ENCODE measurements around the gene RPAP2. TPM values are rescaled to one million over a fixed set of nuclear protein-coding genes. Genes with fewer than 3 reads are reported as not detected.

The RPAP2 gene
- polyA plus RNA-seq, 2 of the 4 experiments (the other 2 are of a cell fraction), result 5.8 to 18.5 TPM

DNA sequence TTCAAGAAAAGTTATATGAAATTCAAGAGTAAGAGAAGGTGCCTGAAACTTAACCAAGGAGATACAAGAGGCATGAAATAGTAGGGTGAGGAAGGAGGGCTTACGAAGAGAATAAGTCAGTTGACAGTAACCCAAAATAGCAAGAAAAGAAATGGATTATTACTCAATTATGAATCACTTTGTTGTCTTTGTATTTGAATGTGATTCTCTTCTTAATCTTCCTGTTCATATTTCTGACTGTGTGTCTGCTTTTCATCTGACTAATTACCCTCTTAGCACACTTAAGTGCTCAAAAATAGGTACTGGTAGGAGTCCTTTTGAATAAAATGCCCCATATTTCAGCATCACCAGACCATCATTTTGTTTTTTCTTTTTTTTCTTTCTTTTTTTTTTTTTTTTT is 39.5 kb upstream of the RPAP2 start:
- no peak for ATAC-seq

DNA sequence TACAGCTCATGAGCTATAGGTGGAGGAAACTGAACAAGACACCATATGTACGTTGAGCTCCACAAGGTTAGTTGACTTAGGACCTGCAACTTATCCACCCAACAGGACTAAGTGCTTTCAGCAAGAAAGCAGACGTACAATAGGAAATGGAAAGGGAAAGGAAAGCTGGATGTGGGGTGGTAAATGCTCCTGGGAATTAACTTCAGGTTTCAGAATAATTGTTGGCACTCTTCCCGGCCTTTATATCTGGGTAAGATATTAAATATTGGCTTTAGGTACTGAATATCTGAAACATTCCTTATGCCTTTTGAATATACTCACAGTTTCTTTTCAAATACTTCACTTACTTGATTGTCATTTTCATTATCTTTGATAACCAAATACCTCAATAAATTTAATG is 36.3 kb upstream of the RPAP2 start:
- POLR2A ChIA-PET, result no interaction called here

More for the DNA sequence above, 39.5 kb upstream of the RPAP2 start:
- no peak overlapping the region for H3K4me2 ChIP-seq
- no peak overlapping the region for H3K27ac ChIP-seq
- DNase-seq (ENCODE audit: low read depth in 1 of 2, low spot score in 1 of 2), result no peak
- CTCF ChIA-PET, result no interaction called here
- TF ChIP-seq MAFK (IDR thresholded peaks at IDR 0.05; ENCODE audit: partially characterized antibody) (no peak), HEYL (CRISPR knock-in tag; IDR thresholded peaks at IDR 0.05) (no peak), FOXS1 (CRISPR knock-in tag; IDR thresholded peaks at IDR 0.05) (no peak), CBX8 (IDR thresholded peaks at IDR 0.05) (no peak)
- TF ChIP-seq, protein P1, sequence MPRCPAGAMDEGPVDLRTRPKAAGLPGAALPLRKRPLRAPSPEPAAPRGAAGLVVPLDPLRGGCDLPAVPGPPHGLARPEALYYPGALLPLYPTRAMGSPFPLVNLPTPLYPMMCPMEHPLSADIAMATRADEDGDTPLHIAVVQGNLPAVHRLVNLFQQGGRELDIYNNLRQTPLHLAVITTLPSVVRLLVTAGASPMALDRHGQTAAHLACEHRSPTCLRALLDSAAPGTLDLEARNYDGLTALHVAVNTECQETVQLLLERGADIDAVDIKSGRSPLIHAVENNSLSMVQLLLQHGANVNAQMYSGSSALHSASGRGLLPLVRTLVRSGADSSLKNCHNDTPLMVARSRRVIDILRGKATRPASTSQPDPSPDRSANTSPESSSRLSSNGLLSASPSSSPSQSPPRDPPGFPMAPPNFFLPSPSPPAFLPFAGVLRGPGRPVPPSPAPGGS (IDR thresholded peaks at IDR 0.05), result no peak
- TF ChIP-seq, protein P2, sequence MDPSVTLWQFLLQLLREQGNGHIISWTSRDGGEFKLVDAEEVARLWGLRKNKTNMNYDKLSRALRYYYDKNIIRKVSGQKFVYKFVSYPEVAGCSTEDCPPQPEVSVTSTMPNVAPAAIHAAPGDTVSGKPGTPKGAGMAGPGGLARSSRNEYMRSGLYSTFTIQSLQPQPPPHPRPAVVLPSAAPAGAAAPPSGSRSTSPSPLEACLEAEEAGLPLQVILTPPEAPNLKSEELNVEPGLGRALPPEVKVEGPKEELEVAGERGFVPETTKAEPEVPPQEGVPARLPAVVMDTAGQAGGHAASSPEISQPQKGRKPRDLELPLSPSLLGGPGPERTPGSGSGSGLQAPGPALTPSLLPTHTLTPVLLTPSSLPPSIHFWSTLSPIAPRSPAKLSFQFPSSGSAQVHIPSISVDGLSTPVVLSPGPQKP (IDR thresholded peaks at IDR 0.05; ENCODE audit: low read depth, low read length), result no peak
- H3K4me3 ChIP-seq, result no peak overlapping the region
- H3K4me1 ChIP-seq, result no peaks in the 10 kb centered on the region
- H3K9me3 ChIP-seq, result no peaks in the 10 kb centered on the region
- WGBS (ENCODE audit: missing lambda C conversion rate), result 91% methylated on average over 1 of the region's 1 CpG
- POLR2A ChIA-PET, result no interaction called here
- no peak for FAIRE-seq

DNA sequence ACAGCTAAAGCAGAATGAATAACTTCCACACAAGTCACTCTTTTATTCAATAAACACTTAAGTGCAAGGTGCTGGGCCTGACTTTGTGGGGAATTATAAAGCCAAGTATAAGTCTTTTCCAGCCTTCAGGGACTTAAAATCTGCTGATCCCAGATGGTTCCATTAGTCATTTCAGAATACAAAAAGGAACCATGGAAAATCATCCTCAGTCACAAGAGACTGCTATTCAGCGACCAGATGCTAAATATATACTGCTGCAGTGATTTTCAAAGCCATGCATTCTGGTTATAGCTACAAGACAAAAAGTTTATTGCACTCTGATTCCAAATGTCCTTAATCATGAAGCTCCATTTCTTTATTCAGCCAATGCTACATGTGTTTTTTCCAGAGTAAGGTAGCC is 25.8 kb upstream of the RPAP2 start:
- FAIRE-seq, result no peak
- no peak for ATAC-seq
- Histone ChIP-seq H3K4me2 (no peak overlapping the region), H3K9me3 (no peaks in the 10 kb centered on the region), H3K4me1 (no peaks in the 10 kb centered on the region), H3K4me3 (no peak overlapping the region), H3K27ac (no peak overlapping the region)
- DNase-seq (ENCODE audit: low read depth in 1 of 2, low spot score in 1 of 2), result no peak
- no peak for TF ChIP-seq EHMT2 (IDR thresholded peaks at IDR 0.05; ENCODE audit: low read depth)
- no peak for TF ChIP-seq EHF (CRISPR knock-in tag; IDR thresholded peaks at IDR 0.05)
- TF ChIP-seq NR3C1 (IDR thresholded peaks at IDR 0.05), result no peak
- TF ChIP-seq RFX5 (IDR thresholded peaks at IDR 0.05), result no peak
- TF ChIP-seq NPAS2 (CRISPR knock-in tag; IDR thresholded peaks at IDR 0.05; ENCODE audit: borderline replicate concordance), result no peak
- TF ChIP-seq, protein P3, sequence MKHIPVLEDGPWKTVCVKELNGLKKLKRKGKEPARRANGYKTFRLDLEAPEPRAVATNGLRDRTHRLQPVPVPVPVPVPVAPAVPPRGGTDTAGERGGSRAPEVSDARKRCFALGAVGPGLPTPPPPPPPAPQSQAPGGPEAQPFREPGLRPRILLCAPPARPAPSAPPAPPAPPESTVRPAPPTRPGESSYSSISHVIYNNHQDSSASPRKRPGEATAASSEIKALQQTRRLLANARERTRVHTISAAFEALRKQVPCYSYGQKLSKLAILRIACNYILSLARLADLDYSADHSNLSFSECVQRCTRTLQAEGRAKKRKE (CRISPR knock-in tag; IDR thresholded peaks at IDR 0.05; ENCODE audit: low read depth), result no peak
- no peak for TF ChIP-seq ZSCAN20 (CRISPR knock-in tag; IDR thresholded peaks at IDR 0.05)
- TF ChIP-seq, protein P4, sequence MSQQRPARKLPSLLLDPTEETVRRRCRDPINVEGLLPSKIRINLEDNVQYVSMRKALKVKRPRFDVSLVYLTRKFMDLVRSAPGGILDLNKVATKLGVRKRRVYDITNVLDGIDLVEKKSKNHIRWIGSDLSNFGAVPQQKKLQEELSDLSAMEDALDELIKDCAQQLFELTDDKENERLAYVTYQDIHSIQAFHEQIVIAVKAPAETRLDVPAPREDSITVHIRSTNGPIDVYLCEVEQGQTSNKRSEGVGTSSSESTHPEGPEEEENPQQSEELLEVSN (IDR thresholded peaks at IDR 0.05; ENCODE audit: borderline replicate concordance, low read depth), result no peak
- no peak for TF ChIP-seq PHF8 (IDR thresholded peaks at IDR 0.05; ENCODE audit: borderline replicate concordance, low read depth)
- TF ChIP-seq, protein P5, sequence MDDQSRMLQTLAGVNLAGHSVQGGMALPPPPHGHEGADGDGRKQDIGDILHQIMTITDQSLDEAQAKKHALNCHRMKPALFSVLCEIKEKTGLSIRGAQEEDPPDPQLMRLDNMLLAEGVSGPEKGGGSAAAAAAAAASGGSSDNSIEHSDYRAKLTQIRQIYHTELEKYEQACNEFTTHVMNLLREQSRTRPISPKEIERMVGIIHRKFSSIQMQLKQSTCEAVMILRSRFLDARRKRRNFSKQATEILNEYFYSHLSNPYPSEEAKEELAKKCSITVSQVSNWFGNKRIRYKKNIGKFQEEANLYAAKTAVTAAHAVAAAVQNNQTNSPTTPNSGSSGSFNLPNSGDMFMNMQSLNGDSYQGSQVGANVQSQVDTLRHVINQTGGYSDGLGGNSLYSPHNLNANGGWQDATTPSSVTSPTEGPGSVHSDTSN (IDR thresholded peaks at IDR 0.05), result no peak
- TF ChIP-seq, protein P6, sequence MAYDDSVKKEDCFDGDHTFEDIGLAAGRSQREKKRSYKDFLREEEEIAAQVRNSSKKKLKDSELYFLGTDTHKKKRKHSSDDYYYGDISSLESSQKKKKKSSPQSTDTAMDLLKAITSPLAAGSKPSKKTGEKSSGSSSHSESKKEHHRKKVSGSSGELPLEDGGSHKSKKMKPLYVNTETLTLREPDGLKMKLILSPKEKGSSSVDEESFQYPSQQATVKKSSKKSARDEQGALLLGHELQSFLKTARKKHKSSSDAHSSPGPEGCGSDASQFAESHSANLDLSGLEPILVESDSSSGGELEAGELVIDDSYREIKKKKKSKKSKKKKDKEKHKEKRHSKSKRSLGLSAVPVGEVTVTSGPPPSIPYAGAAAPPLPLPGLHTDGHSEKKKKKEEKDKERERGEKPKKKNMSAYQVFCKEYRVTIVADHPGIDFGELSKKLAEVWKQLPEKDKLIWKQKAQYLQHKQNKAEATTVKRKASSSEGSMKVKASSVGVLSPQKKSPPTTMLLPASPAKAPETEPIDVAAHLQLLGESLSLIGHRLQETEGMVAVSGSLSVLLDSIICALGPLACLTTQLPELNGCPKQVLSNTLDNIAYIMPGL (CRISPR knock-in tag; IDR thresholded peaks at IDR 0.05; ENCODE audit: borderline replicate concordance), result no peak
- TF ChIP-seq, protein P1 (IDR thresholded peaks at IDR 0.05), result no peak
- TF ChIP-seq, protein P2 (IDR thresholded peaks at IDR 0.05; ENCODE audit: low read depth, low read length), result no peak
- TF ChIP-seq CHD2 (IDR thresholded peaks at IDR 0.05; ENCODE audit: low read length, partially characterized antibody), result no peak
- TF ChIP-seq RNF2 (IDR thresholded peaks at IDR 0.05; ENCODE audit: borderline replicate concordance, low read depth), result no peak
- TF ChIP-seq POLR2AphosphoS2 (conservative IDR thresholded peaks at IDR 0.05; ENCODE audit: low read length), result no peak
- 87% methylated on average over 1 of the region's 1 CpG for WGBS (ENCODE audit: missing lambda C conversion rate)
- ChIA-PET POLR2A (no interaction called here), CTCF (no interaction called here)

More for the DNA sequence above, 36.3 kb upstream of the RPAP2 start:
- CTCF ChIA-PET, result no interaction called here
- no peak overlapping the region for H3K27ac ChIP-seq
- H3K4me3 ChIP-seq, result no peak overlapping the region
- H3K4me2 ChIP-seq, result no peak overlapping the region
- FAIRE-seq (no peak), DNase-seq (ENCODE audit: low read depth in 1 of 2, low spot score in 1 of 2) (no peak), ATAC-seq (no peak)
- 98% methylated on average over 3 of the region's 3 CpGs for WGBS (ENCODE audit: missing lambda C conversion rate)
- no peaks in the 10 kb centered on the region for H3K4me1 ChIP-seq
- TF ChIP-seq MYC (IDR thresholded peaks at IDR 0.05; ENCODE audit: borderline replicate concordance, low read length) (no peak), EP300 (IDR thresholded peaks at IDR 0.05) (no peak), KDM5A (IDR thresholded peaks at IDR 0.05) (no peak)
- no peaks in the 10 kb centered on the region for H3K9me3 ChIP-seq
